PC-3 (cell line): ENCODE measurements around the gene NPFFR1. TPM values are rescaled to one million over a fixed set of nuclear protein-coding genes. Genes with fewer than 3 reads are reported as not detected.
"Not testable (repeated sequence)": the region's sequence is repeated elsewhere in the genome, so short reads cannot be mapped to it uniquely, and the experiment has no call there.

Source experiments
- ATAC-seq: fragments of 200-7000 bp; cut with Tn5 transposase; 2 replicates; pipeline ENCODE4 v1.9.1; 2020; ENCODE audit warnings: mild to moderate bottlenecking, moderate library complexity
- BruUV-seq: library from RNA; stranded (reverse); fragments of 400-500 nt; replicated peaks from 2 replicates; lab custom pipeline; 2021; lab: Mats Ljungman, UMichigan
- CTCF ChIA-PET: fragments of 300-600 bp; sonication (Branson Sonifier 250); formaldehyde crosslinking; loops from one replicate; lab custom pipeline; 2022; ENCODE audit warnings: antibody characterized with exemption; lab: Charles Lee
- POLR2A ChIA-PET: fragments of 300-600 bp; sonication (Branson Sonifier 250); formaldehyde crosslinking; loops from one replicate; lab custom pipeline; 2022; ENCODE audit warnings: antibody characterized with exemption; ENCODE audit not compliant: unreplicated experiment; lab: Charles Lee
- DNase-seq: peaks from one replicate; pipeline ENCODE4 v3.0.0-alpha.2; 2015
- H2AFZ ChIP-seq: fragments of 300-600 bp; sonication (generic); 2 replicates; pipeline ENCODE4 v1.6.0; 2016; ENCODE audit warnings: antibody characterized with exemption, low read length
- H3F3A ChIP-seq: fragments of 300-600 bp; sonication (generic); one replicate; pipeline ENCODE4 v1.6.0; 2017; ENCODE audit warnings: antibody characterized with exemption, low read length, control low read depth, mild to moderate bottlenecking; ENCODE audit not compliant: unreplicated experiment
- H3K27ac ChIP-seq: fragments of 300-600 bp; sonication (generic); 2 replicates; pipeline ENCODE4 v1.5.1; 2016; ENCODE audit warnings: mild to moderate bottlenecking, low read length
- H3K27me3 ChIP-seq: fragments of 300-600 bp; sonication (generic); 2 replicates; pipeline ENCODE4 v1.6.1; 2016; ENCODE audit warnings: low read length, mixed read lengths
- H3K36me3 ChIP-seq: fragments of 300-600 bp; sonication (generic); 2 replicates; pipeline ENCODE4 v1.6.1; 2016; ENCODE audit warnings: low read depth, mixed run types, low read length, mixed read lengths
- H3K4me1 ChIP-seq: fragments of 300-600 bp; sonication (generic); 2 replicates; pipeline ENCODE4 v1.5.1; 2016; ENCODE audit warnings: low read length; ENCODE audit not compliant: insufficient read depth
- H3K4me2 ChIP-seq: fragments of 300-600 bp; sonication (generic); 2 replicates; pipeline ENCODE4 v1.6.0; 2016; ENCODE audit warnings: low read length
- H3K4me3 ChIP-seq: fragments of 300-600 bp; sonication (generic); 2 replicates; pipeline ENCODE4 v1.5.1; 2016; ENCODE audit warnings: mild to moderate bottlenecking, low read length, mixed read lengths
- H3K79me2 ChIP-seq: fragments of 300-600 bp; sonication (generic); 2 replicates; pipeline ENCODE4 v1.6.1; 2017; ENCODE audit warnings: low read length, mixed read lengths
- H3K9ac ChIP-seq: fragments of 300-600 bp; sonication (generic); 2 replicates; pipeline ENCODE4 v1.6.0; 2016; ENCODE audit warnings: mild to moderate bottlenecking, low read length
- H3K9me2 ChIP-seq: fragments of 300-600 bp; sonication (generic); replicated peaks from 2 replicates; pipeline ENCODE4 v1.6.1; 2016; ENCODE audit warnings: mixed run types, low read length, mixed read lengths
- H3K9me3 ChIP-seq: fragments of 300-600 bp; sonication (generic); 2 replicates; pipeline ENCODE4 v1.6.1; 2016; ENCODE audit warnings: low read length, mixed read lengths
- H4K20me1 ChIP-seq: fragments of 300-600 bp; sonication (generic); 2 replicates; pipeline ENCODE4 v1.6.1; 2016; ENCODE audit warnings: low read length, mixed read lengths
- EZH2 ChIP-seq: fragments of 300-600 bp; sonication (generic); IDR thresholded peaks from one replicate; pipeline ENCODE4 v1.6.1; 2017; ENCODE audit warnings: antibody characterized with exemption, mild to moderate bottlenecking, low read length; ENCODE audit not compliant: unreplicated experiment
- EZH2phosphoT487 ChIP-seq: fragments of 300-600 bp; sonication (generic); IDR thresholded peaks from 2 replicates; pipeline ENCODE4 v1.6.1; 2018; ENCODE audit warnings: mild to moderate bottlenecking, antibody characterized with exemption, low read length, borderline replicate concordance
- intact Hi-C: fragments of 100-400 bp; cut with micrococcal nuclease; formaldehyde crosslinking; loops from 2 replicates; pipeline ENCODE4 v1.9.0; 2023
- total RNA-seq: library from RNA; depleted of rRNA; stranded (reverse); fragments of >200 nt; gene quantifications from 2 replicates; pipeline ENCODE4 v1.2.3, GENCODE V29; 2014
- TF ChIP-seq, protein P1 (sequence below): fragments of 300-600 bp; sonication (generic); conservative IDR thresholded peaks from 2 replicates; pipeline ENCODE4 v1.5.1; 2017; ENCODE audit warnings: antibody characterized with exemption, low read depth, mild to moderate bottlenecking, low read length

The NPFFR1 gene
- total RNA-seq, 1 experiment from 2014 or later = not detected

DNA sequence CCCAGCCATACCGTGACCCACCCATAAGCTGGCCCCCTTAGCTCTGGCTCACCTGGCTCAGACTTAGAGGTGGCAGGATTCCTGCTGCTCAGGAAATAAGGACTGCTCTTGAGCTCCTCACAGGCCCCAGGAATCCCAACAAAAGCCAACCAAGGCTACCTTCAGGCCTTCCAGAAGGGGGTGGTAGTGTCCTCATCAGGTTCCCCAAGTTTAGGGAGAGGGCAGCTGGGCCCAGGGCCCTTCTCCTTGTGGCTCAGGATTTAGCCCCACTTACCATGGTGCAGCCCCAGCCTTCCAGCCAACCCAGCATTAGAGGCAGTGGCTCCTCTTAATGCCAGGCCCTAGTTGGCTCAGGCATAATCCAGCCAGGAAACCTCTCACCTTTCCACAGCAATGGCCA lies 23.5 kb downstream of the NPFFR1 start:
- no peaks in the 10 kb centered on the region for H3F3A ChIP-seq
- no peaks in the 10 kb centered on the region for H3K9me2 ChIP-seq
- H3K27ac ChIP-seq = no peak overlapping the region
- BruUV-seq = no TSS peak
- intact Hi-C loops = no loop called here
- H3K79me2 ChIP-seq = no peaks in the 10 kb centered on the region
- H3K36me3 ChIP-seq = no peaks in the 10 kb centered on the region
- ATAC-seq = no peak
- POLR2A ChIA-PET = no interaction called here
- 0 out of 2 replicates have a peak, but pooled peaks cover 4% of the 10 kb centered on the region for H3K9me3 ChIP-seq
- H4K20me1 ChIP-seq = no peaks in the 10 kb centered on the region
- H3K27me3 ChIP-seq = no peaks in the 10 kb centered on the region
- H3K4me1 ChIP-seq = no peaks in the 10 kb centered on the region
- TF ChIP-seq, protein P1, sequence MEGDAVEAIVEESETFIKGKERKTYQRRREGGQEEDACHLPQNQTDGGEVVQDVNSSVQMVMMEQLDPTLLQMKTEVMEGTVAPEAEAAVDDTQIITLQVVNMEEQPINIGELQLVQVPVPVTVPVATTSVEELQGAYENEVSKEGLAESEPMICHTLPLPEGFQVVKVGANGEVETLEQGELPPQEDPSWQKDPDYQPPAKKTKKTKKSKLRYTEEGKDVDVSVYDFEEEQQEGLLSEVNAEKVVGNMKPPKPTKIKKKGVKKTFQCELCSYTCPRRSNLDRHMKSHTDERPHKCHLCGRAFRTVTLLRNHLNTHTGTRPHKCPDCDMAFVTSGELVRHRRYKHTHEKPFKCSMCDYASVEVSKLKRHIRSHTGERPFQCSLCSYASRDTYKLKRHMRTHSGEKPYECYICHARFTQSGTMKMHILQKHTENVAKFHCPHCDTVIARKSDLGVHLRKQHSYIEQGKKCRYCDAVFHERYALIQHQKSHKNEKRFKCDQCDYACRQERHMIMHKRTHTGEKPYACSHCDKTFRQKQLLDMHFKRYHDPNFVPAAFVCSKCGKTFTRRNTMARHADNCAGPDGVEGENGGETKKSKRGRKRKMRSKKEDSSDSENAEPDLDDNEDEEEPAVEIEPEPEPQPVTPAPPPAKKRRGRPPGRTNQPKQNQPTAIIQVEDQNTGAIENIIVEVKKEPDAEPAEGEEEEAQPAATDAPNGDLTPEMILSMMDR = no peak
- CTCF ChIA-PET = no interaction called here
- no peak overlapping the region for H2AFZ ChIP-seq
- H3K9ac ChIP-seq = no peak overlapping the region
- H3K4me2 ChIP-seq = no peak overlapping the region
- no peak for DNase-seq
- no peak overlapping the region for H3K4me3 ChIP-seq

DNA sequence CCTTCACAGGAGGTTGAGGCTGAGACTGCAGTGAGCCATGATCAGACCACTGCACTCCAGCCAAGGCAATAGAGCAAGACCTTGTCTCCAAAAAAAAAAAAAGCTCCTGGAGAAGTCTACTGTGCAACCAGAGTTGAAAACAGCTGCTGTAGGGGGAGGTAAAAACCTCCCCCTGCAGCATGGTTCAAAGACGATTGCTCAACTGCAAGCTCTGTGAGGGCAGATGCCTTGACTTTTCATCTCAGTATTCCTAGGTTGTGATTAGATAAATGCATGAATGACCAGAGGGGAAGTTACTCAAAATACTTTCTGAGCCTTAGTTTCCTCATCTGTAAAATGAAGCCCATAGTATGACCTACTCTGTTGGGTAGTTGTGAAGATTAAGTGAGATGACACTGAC lies 25.6 kb downstream of the NPFFR1 start:
- ChIA-PET POLR2A (no interaction called here), CTCF (interaction anchor here (0.6 kb wide), 1 partner anchor 36 kb away, joined by 5 read pairs; no protein-coding TSS in a partner anchor)
- no peaks in the 10 kb centered on the region for H3K4me1 ChIP-seq
- DNase-seq (no peak), ATAC-seq (no peak)
- H2AFZ ChIP-seq = no peak overlapping the region
- H3K9me2 ChIP-seq = no peaks in the 10 kb centered on the region
- H3K9me3 ChIP-seq = 0 out of 2 replicates have a peak, but pooled peaks cover 4% of the 10 kb centered on the region
- no peaks in the 10 kb centered on the region for H3K79me2 ChIP-seq
- no peak overlapping the region for H3K4me2 ChIP-seq
- no peaks in the 10 kb centered on the region for H3K27me3 ChIP-seq
- no peak overlapping the region for H3K9ac ChIP-seq
- no peaks in the 10 kb centered on the region for H3K36me3 ChIP-seq
- no peak overlapping the region for H3K4me3 ChIP-seq
- H3F3A ChIP-seq = no peaks in the 10 kb centered on the region
- TF ChIP-seq EZH2phosphoT487 (no peak), EZH2 (no peak)
- TF ChIP-seq, protein P1 = no peak
- intact Hi-C loops = no loop called here
- no TSS peak for BruUV-seq
- H4K20me1 ChIP-seq = no peaks in the 10 kb centered on the region
- H3K27ac ChIP-seq = no peak overlapping the region

DNA sequence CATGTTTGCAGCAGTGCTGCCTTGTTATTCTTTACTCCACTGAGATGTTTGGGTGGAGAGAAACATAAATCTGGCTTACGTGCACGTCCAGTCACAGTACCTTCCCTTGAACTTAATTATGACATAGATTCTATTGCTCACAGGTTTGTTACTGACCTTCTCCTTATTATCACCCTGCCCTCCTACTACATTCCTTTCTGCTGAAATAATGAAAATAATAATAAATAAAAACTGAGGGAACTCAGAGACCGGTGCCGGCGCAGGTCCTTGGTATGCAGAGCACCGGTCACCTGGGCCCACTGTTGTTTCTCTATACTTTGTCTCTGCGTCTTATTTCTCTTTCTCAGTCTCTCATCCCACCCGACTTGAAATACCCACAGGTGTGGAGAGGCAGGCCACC lies 26.0 kb downstream of the NPFFR1 start:
- ATAC-seq, H3F3A ChIP-seq, H3K4me2 ChIP-seq, H2AFZ ChIP-seq, DNase-seq, intact Hi-C loops, POLR2A ChIA-PET, H3K4me1 ChIP-seq, BruUV-seq, H3K27me3 ChIP-seq, H3K79me2 ChIP-seq, CTCF ChIA-PET, H3K36me3 ChIP-seq, H3K4me3 ChIP-seq, H3K9me2 ChIP-seq, H3K27ac ChIP-seq, H3K9ac ChIP-seq, H4K20me1 ChIP-seq, H3K9me3 ChIP-seq: not testable (repeated sequence)
